Suppressor macrophage treated with lipopolysaccharide for 4 hours (primary cell): Measurements from ENCODE around the gene CCDC61.
A peak's percentile ranks its signal among the peaks of the same experiment; 100 is the strongest.

Source experiments
- DNase-seq: peaks from one replicate; pipeline ENCODE4 v3.0.0-alpha.2; 2020

The CCDC61 gene, protein sequence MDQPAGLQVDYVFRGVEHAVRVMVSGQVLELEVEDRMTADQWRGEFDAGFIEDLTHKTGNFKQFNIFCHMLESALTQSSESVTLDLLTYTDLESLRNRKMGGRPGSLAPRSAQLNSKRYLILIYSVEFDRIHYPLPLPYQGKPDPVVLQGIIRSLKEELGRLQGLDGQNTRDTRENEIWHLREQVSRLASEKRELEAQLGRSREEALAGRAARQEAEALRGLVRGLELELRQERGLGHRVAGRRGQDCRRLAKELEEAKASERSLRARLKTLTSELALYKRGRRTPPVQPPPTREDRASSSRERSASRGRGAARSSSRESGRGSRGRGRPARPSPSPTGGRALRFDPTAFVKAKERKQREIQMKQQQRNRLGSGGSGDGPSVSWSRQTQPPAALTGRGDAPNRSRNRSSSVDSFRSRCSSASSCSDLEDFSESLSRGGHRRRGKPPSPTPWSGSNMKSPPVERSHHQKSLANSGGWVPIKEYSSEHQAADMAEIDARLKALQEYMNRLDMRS

DNA sequence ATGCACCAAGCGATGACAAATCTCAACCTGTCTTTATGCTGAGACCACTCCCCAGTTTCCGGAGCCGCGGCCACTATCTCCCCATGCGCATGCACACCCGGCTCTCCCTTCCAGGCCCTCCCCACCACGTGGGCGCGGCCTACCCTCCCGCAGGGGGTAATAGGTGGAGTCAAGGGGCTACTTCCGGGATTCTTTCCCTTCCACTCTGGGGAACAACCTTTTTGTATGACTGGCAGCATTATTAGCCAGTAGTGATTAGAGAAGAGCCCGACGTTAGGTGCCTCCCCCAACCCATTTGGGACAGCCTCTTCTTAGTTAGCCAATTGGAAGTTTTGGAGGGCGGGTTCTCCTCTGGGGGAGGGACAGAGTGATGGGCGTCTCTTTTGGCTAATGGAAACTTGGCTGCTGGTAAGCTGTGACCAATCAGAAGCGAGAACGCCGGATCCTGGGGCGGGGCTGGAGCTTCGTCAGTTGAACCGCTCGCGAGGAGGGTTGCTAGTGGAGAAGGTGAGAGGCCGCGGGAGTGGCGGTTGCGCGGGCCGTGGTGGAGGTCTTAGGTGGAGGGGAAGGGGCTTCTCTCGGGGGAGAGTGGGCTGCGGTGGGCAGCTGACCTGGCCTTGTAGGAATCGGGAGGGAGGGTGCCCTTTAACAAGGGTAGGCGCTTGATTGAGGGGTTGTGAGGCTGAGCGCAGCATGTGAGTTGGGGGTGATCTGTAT, at the start of gene CCDC61:
CCDC61 (plus strand) TSS at position 470 of the 717 bp plus-strand sequence. CDS start 7,552 bp downstream, outside the sequence.
- peak; percentile 100 for DNase-seq

DNA sequence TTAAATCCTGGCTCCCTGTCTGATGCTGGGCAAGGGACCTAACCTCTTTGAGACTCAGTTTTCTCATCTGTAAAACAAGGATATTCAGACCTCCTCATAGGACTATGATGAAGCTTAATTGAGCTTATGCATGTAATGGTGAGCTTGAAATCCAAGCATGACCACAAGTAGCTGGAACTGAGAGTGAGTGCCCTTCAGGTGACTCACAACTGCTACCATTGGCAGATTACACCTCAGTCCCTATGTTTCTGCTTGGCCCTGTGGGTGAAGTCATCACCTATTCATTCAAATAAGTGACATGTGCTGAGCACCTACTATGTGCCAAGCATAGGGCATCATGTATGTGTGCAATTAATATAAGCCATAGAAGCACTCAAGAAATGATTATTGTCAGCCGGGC, 47.3 kb upstream of the CCDC61 start:
- DNase-seq: no peak

DNA sequence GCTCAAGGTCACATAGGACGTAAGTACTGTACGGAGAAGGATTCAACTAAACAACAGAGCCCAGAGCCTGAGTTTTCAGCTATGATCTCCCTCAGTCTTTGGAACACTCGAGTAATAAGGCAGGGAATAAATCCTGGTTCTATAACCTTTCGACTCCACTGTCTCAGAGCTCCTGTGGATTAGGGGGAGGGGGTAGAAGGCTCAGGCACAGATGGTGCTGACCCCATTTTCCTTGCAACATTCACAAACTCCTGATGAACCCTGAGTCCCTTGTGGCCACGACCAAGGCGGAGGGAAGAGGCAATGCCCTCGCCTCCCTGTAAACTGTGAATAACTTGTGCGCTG, 43.0 kb upstream of the CCDC61 start:
- DNase-seq: no peak

DNA sequence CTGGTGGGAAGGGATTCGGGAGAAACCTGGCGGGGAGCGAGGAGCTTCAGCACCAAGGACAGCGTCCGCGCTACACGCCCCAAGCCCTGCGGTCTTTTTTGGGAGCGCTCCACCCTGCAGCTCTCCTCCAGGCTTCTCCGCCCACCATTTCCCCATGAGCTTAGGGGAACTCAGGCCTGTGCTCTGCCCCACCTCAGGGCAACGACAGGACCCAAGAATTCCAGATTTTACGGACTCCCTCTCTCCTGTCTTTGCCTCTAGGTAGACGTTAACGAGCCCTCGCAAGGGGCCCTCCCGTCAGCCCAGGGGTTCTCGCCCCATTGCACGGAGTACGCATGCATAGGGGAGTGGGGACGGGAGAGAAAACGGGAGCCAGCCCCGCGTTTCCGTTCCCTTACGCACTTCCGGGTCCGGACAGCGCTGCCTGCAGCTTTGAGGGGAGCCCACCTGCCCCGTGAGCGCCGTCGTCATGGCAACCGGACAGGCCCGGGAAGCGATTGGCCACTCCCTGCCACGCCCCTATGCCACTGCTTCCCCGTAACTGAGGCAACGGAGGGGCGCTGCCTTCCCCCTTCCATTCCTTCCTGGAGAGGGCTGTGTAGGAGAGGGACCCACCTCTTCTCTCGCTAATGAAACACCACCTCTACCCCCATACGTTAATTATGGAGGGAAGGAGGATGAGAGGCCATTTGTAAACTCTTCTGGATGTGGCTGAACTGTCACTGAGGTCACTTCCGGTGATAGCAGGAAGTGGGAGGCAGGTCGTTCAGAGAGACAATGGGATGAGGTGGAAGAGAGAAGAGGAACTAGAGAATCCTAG, 42.4 kb upstream of the CCDC61 start:
- DNase-seq: peak; percentile 51

DNA sequence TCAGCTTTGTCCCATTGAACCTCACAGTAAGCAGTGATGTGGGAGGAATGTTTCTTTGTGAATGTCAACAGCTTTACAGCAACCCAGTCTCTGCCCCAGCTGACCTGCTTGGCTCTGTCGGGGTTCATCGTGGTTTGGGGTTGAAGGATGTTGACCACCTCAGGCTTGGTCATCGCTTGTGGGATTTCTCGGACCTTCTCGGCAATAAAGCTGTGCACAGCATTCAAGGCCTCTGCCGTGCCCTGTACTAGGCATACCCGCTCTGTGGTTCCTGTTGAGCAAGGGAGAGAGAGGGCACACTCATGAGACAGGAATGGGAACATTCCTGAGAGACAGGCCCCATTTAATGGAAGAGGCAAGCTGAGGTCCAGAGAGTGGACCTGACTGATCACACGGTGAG, 41.6 kb upstream of the CCDC61 start:
- DNase-seq: no peak

DNA sequence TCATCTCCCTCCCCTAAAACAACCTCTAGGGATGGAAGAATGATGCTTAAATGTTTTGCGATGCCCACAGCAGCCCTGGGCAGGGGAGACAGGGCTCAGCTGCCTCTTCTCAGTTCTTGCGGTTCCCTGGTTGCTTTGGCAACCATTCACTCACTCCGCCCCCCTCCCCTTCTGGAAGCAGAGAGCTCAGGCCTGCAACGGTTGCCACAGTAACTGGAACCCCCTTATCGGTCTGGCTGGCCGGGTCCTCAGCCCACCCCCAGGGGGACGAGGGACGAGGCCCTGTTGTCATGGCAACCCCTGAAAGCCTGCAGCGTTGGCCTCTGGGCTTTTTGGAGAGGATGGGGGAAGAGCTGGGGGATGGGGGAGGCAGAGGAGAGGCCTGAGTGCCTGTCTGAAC, 41.1 kb upstream of the CCDC61 start:
- no peak for DNase-seq

DNA sequence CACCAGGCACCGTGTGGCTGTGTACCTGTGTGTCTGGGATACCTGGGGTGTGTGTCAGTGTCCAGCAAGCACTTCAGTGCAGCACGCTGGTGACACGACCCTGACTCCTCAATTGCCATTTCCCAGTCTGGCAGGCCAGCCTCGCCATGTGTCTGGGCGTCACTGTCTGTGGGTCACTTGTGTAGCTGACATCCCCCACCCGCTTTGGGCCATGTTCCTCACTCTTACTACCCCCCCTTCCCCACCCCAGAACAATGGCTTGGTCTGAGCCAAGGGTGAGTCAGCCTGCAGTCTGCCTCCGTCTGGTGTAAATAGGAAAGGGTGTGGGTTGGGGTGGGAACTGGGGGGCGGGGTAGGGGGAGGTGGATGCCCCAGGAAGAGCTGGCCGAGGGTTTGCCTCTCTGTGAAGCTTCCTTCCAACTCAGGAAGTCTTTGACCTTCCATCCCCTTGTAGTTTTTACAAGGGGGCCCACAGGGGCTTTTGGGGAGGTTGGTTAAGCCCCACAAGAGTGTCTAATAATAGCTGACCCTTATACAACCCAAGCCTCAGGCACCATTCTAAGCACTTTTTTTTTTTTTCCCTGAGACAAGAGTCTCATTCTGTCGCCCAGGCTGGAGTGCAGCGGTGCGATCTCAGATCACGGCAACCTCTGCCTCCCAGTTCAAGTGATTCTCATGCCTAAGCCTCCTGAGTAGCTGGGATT, 39.2 kb upstream of the CCDC61 start:
- no peak for DNase-seq

DNA sequence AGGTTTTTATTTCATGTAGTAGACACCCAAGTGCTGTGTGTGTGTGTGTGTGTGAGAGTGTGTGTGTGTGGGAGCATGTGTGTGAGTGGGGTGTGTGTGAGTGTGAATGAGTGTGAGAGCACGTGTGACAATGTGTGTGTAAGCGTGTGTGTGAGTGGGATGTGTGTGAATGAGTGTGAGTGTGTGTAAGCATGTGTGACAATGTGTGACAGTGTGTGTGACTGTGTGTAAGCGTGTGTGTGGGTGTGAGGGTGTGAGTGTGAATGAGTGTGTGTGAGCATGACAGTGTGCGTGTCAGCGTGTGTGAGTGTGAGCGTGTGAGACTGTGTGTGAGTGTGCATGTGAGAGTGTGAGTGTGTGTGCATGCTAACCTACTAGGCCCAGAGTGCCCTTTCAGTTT, 36.9 kb upstream of the CCDC61 start:
- no peak for DNase-seq

DNA sequence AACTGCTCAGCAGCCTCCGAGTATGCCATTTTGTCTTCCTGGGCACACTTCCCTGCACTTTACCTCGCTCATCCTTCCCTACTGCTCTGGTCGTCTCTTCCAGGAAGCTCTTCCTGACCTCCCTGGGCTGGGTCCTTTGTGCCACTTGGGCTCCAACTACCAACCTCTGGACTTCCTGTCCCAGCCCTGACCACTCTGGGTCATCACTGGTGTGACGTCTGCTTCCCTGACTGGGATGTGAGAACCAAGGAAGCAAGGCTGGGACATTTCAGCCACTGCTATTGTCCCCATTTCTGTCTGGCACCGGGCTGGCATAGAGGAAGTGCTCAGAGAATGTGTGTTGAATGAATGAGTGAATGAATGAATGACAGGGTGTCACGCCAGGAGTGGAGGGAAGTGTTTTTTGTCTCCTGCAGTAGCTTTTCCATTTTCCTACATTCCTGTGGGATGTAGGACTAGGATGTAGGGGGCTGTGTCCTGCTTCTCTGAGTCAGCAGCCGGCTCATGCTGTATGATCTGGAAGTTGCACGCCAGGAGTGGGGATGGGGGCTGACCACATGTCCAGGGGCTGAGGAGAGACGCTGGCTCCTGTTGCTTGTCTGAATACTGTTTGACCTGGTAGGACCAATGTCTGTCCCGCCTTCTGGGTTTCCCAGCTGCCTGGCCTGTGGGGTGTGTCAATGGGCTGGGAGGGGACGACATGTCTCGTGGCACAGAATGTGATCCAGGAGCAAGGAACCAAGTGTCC, 36.3 kb upstream of the CCDC61 start:
- no peak for DNase-seq

DNA sequence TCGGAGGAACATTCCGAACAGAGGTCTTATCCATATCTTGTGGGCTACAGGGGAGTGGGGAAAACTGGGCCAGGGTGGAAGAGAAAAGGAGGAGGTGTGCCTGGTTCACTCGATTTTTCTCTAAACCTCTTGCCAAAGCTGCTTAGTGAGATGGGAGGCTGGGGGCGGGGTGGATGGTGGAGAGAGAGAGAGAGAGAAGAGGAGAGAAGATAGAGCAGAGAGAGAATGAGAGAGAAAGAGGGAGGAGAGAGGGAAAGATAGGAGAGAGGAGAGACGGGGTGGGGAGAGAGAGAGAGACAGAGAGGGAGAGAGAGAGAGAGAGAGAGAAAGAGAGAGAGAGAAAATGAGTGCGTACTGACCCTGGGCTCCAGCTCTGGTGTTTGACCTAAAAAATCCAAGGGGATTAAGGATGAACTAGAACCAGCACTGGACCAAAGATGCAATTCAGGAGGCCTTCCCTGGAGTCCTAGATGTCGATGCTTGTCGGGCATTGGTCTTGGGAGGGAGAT, 35.7 kb upstream of the CCDC61 start:
- DNase-seq: no peak

DNA sequence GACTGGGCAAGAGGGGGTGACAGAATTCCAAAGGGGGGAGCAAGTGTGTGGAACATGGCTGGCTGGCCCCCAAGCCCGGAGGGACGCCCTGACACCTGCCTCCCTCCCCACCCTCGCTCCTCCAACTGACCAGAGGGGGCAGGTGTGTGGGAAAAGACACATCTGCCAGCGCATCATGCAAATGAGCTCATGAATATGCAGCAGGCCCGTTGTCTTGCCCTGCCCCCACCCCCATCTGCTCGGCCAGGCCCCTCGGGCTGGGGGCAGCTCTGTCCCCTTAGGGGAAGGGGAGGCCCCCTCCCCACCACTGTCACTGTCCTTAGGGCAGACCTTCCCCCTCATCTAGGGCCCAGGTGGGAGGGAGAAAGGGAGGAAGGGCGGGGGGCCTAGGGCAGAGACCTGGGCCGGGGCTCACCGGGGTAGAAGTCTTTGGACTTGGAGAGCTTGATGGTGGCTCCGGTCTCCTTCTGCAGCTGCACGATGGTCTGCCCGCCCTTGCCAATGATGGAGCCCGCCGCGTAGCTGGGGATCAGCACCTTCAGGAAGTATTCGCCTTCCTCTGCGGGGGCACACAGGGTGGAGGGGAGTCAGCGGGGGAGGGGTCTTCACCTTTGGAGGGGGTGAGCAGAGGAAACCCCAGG, 34.6 kb upstream of the CCDC61 start:
- DNase-seq: no peak

DNA sequence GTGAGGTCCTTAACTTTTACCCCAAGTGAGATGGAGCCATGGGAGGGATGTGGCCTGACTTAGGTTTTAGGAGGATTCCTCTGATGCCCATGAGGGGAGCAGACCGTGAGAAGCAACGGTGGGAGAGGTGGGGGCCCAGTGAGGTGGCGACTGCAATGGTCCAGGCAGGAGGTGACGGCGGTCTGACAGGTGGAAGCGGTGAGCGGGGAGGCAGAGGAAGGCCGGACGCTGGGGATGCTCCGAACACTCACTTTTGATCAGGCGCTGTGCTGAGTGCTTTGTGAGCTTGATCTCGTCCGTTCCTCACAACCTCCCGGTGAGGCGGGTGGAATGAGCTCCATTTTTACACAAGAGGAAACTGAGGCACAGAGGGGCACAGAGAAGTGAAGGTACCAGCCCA, 33.2 kb upstream of the CCDC61 start:
- no peak for DNase-seq

DNA sequence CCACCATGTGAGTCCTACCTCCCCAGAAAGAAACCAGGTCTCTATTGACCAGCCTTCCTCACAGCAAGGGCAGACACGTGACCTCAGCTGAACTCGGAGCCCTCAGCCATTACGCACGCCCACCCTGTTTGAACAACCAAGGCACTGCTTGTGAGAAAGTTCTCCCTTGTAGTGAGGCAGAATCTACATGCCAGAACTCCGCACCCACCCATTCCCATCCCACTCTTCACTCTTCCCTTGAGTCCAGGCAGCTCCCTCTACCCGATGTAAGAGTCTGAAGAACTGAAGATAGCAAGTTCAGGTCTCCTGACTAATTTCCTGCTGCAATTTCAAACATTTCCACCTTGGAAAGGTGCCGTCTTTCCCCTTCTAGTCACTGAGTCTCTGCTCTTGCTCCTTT, 28.0 kb upstream of the CCDC61 start:
- no peak for DNase-seq

DNA sequence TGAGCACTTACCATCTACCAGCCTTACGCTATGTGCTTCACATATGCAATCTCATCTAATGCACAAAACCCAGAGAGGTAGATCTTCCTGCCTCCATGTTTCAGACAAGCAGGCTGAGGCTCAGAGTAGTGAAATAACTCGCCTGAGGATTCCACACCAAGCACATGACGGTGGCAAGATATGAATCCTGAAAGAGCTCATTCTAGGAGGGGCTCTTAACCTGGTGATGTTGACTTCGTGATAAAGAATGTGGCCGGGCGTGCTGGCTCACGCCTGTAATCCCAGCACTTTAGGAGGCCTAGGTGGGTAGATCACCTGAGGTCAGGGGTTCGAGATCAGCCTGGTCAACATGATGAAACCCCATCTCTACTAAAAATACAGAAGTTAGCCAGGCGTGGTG, 26.6 kb upstream of the CCDC61 start:
- no peak for DNase-seq

DNA sequence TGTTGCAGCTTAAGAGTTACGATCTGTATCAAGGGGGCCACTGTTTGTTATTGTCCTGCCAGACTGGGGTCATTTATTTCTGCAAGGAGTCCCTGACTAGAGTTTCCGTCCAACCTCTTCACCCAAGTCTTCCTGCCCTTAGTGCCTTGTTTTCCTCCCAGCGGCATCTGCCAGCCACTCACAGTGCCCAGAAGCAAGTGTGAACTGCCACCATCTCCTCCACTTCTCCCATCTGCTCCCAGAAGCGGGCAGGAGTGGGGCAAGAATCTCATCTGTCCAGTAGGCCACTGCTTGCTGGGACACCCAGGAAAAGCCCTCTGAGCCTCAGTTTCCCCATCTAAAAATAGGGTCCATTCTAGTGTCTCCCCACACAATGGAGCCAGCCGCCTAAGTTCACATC, 25.6 kb upstream of the CCDC61 start:
- DNase-seq: no peak

DNA sequence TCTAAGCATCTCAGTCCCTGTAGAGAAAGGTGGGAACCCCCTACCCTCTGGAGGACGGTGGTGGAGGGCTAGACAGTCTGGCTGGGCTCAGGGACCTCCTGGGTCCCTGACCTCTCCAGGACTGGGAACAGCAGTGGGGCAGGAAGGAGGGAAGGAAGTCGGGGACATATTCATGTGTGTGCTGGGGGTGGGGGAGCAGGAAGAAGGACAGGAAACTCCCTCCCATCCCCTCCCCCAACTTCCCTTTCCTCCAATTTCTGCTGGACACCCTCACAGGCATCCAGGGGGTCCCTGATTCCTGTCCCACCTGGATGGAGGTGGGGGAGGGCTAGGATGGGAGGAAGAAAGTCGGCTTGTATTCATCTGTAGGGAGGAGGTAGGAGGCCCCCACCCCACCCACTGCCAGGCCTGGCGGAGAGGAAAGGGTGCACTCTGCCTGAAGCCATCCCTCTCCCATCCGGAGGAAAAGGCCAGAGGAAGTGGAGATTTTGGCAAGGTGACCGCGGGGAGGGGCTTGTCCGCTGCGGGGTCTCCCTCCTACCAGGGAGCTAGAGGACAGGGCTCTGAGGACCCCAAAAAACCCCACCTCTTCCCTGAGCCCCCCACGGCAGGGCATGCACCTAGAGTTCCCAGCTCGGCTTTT, 23.9 kb upstream of the CCDC61 start:
- DNase-seq: no peak

DNA sequence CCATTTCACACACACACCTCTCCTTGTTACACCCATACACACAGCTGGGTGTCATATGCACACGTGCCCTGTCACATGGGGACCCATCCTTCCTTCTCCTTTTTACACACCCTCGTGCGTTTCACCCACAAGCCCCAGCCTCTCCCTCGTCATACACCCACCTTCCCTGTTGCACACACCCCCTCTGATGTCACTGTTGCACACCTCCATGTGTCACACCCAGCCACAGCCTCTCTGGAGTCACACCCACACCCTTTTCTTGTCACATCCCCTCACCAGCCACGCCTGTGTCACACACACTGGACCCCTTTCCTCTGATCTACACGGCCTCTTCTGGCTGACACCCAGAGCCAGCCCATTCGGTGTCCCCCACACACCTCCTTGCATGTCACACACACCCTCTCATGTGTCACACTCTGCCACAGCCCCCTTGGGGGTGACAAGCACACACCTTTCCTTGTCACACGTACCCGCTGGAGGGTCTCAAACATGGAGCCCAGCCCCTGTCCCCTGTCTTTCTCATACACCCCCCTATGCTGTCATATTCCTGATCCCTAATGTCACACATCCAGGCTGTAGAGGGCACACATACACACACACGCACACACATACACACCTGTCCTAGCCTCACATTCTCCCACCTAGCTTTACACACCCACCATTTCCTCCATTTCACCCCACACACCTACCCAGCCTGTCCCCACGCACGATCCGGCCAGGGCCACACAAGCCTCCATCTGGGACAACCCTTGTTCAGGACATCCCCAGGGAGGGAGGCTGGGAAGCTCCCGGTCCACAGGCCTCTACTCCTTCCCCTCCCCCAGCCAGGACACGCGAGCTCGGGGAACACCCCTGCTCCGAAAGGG, 23.0 kb upstream of the CCDC61 start:
- DNase-seq: peak; percentile 24

DNA sequence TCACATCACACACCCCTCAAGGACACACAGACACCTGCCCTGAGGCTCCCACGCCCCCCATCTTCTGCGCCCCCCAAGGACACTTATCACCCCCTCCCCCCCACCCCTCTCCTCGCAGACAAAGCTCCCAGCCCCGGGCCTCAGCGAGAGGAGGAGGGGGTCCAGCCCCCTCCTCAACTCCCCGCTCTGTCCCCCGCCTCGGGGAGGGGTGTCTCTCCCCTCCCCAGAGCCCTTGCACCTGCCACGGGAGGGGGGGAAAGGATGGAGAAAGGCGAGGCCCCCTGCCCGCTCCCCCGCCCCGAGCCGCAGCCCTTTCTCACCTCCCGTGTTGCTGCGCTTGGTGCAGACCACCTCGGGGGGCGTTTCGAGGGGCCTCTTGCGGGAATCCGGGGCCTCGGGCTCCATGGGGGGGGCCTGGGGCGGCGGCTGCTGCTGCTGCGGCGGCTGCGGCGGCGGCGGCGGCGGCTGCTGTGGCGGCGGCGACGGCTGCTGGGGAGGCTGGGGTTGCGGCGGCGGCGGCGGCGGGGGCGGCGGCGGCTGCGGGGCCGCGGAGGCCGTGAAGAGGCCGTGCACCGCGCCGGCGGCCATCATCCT, 22.2 kb upstream of the CCDC61 start:
- DNase-seq: no peak
